NCI-H187 (cell line): Measurements from ENCODE around the gene PLD6.

Experiments
- DNase-seq, 2 experiments: peaks; one replicate each; lab custom pipeline; 2025; lab: John Stamatoyannopoulos, UW

PLD6 gene

GRCh38 chr17:17227608-17228520 is 21.7 kb upstream of the PLD6 start:
- DNase-seq: no peak

- no peak for DNase-seq
Measured at GRCh38 chr17:17226451-17227265, 20.5 kb upstream of the PLD6 start.

DNA sequence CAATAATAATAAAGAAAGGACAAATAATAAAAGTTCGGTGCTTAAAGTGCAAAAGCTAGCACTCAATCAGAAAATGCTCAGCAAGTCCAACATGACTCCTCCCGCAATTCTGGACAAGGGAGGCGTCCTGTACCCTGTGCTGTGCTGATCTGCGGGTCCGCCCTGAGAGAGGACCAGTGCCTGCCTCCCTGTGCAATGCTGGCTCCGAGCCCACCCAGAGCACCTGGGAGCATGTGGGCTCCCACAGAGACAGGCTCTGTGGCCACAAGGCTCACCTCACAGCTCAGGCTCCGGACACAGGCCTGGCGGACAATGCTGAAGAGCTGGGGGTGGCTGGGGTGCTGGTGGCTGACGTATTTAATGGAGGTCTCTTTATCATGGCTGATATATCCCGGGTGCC is 19.8 kb upstream of the PLD6 start:
- DNase-seq: no peak

GRCh38 chr17:17224137-17224536 is 18.0 kb upstream of the PLD6 start:
- DNase-seq: no peak

- no peak for DNase-seq
Measured at GRCh38 chr17:17223736-17224135, 17.6 kb upstream of the PLD6 start.

DNA sequence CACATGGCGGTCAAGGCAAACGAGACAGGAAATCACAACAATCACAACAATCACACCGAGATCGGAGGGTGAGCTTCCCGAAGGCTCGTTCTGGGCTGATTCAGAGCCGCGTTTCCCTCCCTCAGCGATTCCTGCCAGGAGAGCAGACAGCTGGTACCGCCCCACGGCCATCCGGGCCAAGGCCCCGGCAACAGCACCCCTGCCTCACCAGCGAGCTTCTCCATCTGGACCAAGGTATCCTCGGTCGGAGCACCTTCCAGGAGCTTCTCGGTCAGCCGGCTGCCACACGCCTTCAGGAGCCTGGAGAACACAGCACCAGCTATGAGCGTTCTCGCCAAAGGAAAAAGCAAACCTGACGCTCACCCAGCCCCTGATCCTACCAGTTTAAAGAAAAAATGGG is 15.2 kb upstream of the PLD6 start:
- no peak for DNase-seq

- DNase-seq: no peak
Measured at GRCh38 chr17:17220529-17220928, 14.4 kb upstream of the PLD6 start.

GRCh38 chr17:17217995-17218394 is 11.9 kb upstream of the PLD6 start:
- no peak for DNase-seq

DNA sequence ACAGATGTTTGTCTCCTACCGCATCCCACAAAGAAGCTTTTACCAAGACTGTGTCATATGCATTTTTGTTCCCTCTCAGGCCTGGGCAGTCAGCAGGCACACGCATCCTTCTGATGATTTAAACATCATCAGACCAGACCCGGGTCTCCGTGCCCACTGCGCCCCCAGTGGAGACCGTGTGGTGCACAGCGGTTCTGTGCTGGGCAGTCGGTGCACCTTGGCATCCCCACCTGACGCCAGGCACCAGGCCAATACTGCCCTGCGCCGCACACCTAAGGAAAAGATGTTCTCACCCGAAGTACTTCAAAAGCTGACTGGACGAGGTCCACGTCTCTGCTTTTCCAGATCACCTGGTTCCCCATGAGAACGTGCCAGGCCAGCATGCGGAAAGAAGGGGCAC is 10.6 kb upstream of the PLD6 start:
- DNase-seq: no peak

GRCh38 chr17:17216236-17216635 is 10.1 kb upstream of the PLD6 start:
- no peak for DNase-seq

GRCh38 chr17:17215575-17215974 is 9.4 kb upstream of the PLD6 start:
- no peak for DNase-seq

DNA sequence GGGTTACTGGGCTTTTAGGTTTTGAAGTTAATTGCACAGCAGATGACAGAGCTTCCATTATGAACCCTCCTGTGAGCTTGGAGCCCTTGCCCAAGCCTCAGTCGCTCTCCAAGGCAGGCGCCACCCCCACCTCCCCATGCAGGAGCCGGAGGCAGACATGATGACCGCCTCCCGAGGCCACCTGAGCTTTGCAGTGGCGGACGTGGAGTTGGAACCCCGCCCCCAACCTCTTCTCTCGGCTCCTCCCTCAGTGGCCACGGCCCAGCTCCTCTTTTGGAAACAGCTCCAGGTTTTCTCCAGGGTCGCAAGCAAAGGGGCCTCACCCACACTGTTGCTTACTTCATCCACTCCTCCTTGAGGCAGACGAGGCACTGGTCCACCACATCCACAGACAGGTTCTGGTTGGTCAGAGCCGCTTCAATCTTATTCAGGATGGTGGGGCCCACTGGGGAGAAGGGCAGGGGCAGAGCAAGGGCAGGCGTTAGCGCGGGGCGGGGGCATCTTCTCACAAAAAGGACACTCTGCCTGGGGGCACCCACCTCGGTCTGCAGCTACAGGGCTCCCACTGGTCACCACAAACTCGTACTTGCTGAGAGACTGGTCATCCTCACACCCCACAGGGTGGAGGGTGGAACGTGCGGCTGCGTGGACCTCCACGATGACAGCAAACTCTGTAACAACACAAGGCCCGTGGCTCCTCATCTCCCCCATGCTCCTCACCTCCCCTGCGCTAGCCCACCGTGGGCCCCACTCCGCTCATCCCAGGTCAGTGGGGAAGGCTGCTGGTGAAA is 8.7 kb upstream of the PLD6 start:
- DNase-seq: no peak

DNA sequence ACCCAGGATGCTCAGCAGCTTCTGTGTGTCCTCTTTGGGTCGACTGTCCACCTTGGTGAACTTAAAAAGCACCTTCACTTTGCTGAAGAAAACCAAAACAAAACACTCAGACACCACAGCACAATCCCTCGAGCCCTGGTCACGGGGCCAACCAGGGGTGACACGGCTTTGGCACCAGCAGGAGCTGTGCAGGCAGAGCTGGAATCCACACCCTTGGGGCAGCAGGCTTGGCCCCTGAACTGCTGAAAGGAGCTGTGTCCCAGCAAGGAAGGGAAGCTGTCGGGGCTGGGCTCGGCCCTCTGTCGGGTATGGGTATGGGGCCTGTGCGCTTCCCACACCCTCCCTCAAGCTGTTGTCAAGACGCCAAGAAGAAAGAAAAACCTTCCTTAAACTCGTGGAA is 7.6 kb upstream of the PLD6 start:
- no peak for DNase-seq

GRCh38 chr17:17207998-17208397 is 1.9 kb upstream of the PLD6 start:
- DNase-seq: no peak

DNA sequence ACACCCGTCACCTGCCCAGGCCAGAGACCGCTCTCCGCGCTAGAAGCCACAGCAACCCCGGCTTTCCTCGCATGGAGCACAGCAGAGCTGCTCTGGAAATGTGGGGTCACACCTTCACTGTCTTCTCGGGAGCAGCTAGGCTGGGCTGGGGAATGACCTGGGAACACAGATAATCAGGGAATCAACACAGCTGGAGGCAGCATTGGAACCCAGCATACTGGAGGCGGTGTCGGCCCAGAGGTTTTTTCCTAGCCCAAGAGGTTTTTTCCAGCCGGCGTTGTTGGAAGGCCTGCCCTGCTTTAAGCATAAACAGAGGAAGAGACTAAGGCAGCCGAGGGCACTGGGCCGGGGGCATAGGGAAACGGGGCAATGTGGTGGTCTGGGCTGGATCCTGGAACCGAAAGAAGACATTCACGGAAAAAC is 791 bp upstream of the PLD6 start:
- no peak for DNase-seq

- DNase-seq: no peak
Measured at GRCh38 chr17:17205368-17206123, 587 bp downstream of the PLD6 start.

GRCh38 chr17:17204635-17205231 is 1.4 kb downstream of the PLD6 start:
- DNase-seq: no peak

GRCh38 chr17:17204041-17204591 is 2.0 kb downstream of the PLD6 start:
- DNase-seq: no peak

GRCh38 chr17:17203173-17203730 is 2.9 kb downstream of the PLD6 start:
- no peak for DNase-seq

GRCh38 chr17:17201907-17202306 is 4.2 kb downstream of the PLD6 start:
- no peak for DNase-seq

DNA sequence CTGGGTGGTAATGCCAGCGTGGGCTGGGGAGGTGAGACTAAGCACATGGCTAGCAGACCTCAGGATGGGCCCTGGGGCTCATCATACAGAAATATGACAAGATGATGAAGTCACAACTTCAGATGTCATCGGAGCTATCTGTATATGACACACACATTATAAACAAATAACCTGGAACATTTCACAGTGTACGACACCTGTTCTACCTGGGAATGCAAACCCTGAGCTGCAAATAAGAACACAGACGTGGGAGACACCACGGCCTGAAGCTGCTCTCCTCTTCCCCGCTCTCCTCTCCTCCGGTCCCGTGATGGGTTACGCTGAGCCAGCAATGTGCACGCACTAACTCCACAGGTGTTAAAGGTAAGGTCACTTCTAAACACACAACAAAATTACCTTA is 4.9 kb downstream of the PLD6 start:
- DNase-seq: no peak
